ENCODE measurements around the gene DUSP28. TPM values are rescaled to one million over a fixed set of nuclear protein-coding genes. Genes with fewer than 3 reads are reported as not detected.

Gene DUSP28
- total RNA-seq, 1 donor from 2014 or later = 8.9 TPM

DNA sequence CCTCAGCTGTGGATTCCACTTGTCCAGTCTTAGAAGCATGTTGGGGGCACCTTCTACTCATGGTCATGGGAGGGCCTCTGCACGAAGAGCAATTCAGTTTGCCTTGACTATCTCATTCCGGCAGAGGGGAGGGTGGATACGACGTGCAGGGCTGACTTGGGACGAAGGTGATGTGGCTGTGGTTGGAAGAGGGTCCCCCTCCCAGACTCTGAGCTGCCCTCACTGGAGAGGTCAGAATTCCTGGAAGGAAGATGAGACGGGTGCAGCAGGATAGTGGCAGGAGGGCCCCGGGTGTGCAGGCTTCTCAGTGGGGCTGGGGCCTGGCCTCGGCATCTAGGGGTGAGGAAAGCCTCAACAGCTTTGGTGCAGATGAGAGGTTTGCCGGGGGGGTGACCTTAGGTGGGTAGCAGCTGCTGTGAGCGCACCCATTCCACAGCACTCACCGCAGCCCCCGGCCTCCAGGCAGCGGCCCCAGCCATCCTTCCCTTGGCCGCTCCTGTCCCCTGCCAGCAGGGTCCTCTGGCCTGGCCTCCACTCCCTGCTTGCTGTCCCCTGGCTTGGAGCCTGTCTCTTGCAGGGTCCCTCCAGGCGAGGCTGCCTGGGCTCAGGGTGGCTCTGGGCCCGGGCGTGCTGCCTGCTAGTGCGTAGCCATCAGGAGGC, 11.3 kb downstream of the DUSP28 start:
- DNase-seq (ENCODE audit: low spot score) = no peak
- no peak overlapping the region for H3K27ac Mint-ChIP-seq

DNA sequence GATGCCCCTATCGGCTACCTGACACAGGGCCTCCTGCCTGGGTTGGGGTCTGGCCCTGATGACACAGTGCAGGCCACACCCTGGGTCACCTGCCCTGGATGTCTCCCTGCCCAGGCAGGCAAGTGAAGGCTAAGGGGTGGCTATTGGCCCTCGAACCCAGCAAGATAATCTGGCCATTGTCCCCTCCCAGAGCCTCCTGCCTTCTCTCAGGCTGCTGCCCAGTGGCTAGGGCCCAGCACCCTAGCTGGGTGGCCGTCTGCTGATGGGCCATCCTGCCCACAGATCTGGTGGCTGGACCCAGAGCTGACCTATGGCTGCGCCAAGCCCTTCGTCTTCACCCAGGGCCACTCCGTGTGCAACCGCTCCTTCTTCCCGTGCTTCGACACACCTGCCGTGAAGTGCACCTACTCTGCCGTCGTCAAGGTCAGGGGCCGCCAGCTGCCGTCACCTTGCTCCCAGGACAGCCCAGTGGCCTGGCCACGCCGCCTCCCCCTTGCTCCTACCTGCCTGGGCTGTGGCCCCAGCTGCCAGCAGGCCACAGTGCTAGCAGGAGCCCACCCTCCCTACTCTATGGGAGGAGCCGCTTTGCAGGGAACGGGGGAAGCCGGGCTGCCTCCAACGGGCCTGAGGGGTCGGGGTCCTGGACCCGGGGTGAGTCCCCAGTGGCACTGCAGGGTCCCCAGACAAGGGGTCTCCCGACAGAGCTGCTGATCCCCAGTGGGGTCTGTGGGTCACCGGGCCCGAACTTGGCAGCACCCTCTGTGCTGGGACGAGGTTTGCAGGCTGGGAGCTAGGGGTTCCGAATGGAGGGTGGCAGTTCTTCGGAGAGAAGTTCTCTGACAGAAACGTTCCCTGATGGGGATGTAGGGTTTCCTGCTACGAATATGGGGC, 12.2 kb downstream of the DUSP28 start:
- H3K27me3 ChIP-seq = peaks cover 29% of the 10 kb centered on the region
- no peak overlapping the region for H3K4me2 ChIP-seq
- H3K27me3 Mint-ChIP-seq (ENCODE audit: insufficient read depth, low read depth) = peaks cover 6% of the 10 kb centered on the region
- no peak overlapping the region for H3K27ac ChIP-seq
- H3K36me3 Mint-ChIP-seq = no peaks in the 10 kb centered on the region
- TF ChIP-seq, protein P1, sequence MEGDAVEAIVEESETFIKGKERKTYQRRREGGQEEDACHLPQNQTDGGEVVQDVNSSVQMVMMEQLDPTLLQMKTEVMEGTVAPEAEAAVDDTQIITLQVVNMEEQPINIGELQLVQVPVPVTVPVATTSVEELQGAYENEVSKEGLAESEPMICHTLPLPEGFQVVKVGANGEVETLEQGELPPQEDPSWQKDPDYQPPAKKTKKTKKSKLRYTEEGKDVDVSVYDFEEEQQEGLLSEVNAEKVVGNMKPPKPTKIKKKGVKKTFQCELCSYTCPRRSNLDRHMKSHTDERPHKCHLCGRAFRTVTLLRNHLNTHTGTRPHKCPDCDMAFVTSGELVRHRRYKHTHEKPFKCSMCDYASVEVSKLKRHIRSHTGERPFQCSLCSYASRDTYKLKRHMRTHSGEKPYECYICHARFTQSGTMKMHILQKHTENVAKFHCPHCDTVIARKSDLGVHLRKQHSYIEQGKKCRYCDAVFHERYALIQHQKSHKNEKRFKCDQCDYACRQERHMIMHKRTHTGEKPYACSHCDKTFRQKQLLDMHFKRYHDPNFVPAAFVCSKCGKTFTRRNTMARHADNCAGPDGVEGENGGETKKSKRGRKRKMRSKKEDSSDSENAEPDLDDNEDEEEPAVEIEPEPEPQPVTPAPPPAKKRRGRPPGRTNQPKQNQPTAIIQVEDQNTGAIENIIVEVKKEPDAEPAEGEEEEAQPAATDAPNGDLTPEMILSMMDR (IDR thresholded peaks at IDR 0.05) = no peak
- TF ChIP-seq EZH2 (IDR thresholded peaks at IDR 0.05) = no peak
- TF ChIP-seq EZH2phosphoT487 (IDR thresholded peaks at IDR 0.05) = no peak
- no peaks in the 10 kb centered on the region for H3K4me1 ChIP-seq
- H3K36me3 ChIP-seq = no peaks in the 10 kb centered on the region
- no peaks in the 10 kb centered on the region for H3K9me3 Mint-ChIP-seq
- H3K4me3 ChIP-seq = no peak overlapping the region
- DNase-seq (ENCODE audit: low spot score) = no peak
- no peak overlapping the region for H3K4me3 Mint-ChIP-seq
- H3K9ac ChIP-seq = no peak overlapping the region
- no peaks in the 10 kb centered on the region for H3K9me3 ChIP-seq (ENCODE audit: low read depth)
- H3F3A ChIP-seq (ENCODE audit: low read depth) = peaks cover 6% of the 10 kb centered on the region
- no peak overlapping the region for H2AFZ ChIP-seq (replicated peaks)
- no peak overlapping the region for H3K27ac Mint-ChIP-seq
- H4K20me1 ChIP-seq (ENCODE audit: low read depth) = peaks cover 19% of the 10 kb centered on the region
- H3K4me1 Mint-ChIP-seq = peaks cover 3% of the 10 kb centered on the region
- no peaks in the 10 kb centered on the region for H3K79me2 ChIP-seq (ENCODE audit: low read depth)

More for the DNA sequence above, 11.3 kb downstream of the DUSP28 start:
- peak overlapping the region; percentile 6 for H3K4me3 Mint-ChIP-seq
- no peaks in the 10 kb centered on the region for H3K9me3 Mint-ChIP-seq
- H3K36me3 ChIP-seq = no peaks in the 10 kb centered on the region
- H3K27me3 ChIP-seq = peaks cover 38% of the 10 kb centered on the region
- no peak overlapping the region for H3K4me2 ChIP-seq
- H3K36me3 Mint-ChIP-seq = no peaks in the 10 kb centered on the region
- H3K79me2 ChIP-seq (ENCODE audit: low read depth) = no peaks in the 10 kb centered on the region
- no peaks in the 10 kb centered on the region for H3K9me3 ChIP-seq (ENCODE audit: low read depth)
- H3K4me1 ChIP-seq = peaks cover 6% of the 10 kb centered on the region
- H3K4me3 ChIP-seq = no peak overlapping the region
- no peak overlapping the region for H2AFZ ChIP-seq (replicated peaks)
- H3F3A ChIP-seq (ENCODE audit: low read depth) = peaks cover 14% of the 10 kb centered on the region
- TF ChIP-seq, protein P1 (IDR thresholded peaks at IDR 0.05) = no peak
- no peak for TF ChIP-seq EZH2 (IDR thresholded peaks at IDR 0.05)
- TF ChIP-seq EZH2phosphoT487 (IDR thresholded peaks at IDR 0.05) = no peak
- peaks cover 17% of the 10 kb centered on the region for H4K20me1 ChIP-seq (ENCODE audit: low read depth)
- H3K27ac ChIP-seq = no peak overlapping the region
- H3K4me1 Mint-ChIP-seq = peaks cover 6% of the 10 kb centered on the region
- H3K9ac ChIP-seq = no peak overlapping the region
- peaks cover 10% of the 10 kb centered on the region for H3K27me3 Mint-ChIP-seq (ENCODE audit: insufficient read depth, low read depth)

DNA sequence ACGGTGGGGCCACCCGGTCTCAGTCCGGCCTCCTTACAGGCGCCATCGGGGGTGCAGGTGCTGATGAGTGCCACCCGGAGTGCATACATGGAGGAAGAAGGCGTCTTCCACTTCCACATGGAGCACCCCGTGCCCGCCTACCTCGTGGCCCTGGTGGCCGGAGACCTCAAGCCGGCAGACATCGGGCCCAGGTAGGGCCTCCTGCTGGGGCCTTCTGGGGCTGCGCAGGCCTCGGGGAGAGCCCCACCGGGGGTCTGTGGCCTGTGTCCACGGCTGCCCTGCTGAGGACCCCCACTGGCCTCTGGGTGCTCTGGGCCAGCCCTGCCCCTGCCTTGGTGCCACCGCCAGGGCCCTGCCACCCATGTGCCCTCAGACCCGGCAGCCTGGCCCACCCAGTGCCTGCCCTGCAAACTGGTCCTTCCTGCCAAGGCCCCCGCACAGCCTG, 12.9 kb downstream of the DUSP28 start:
- H3K4me3 ChIP-seq = no peak overlapping the region
- H3K36me3 ChIP-seq = no peaks in the 10 kb centered on the region
- peaks cover 25% of the 10 kb centered on the region for H4K20me1 ChIP-seq (ENCODE audit: low read depth)
- H3K4me2 ChIP-seq = no peak overlapping the region
- H3K27ac Mint-ChIP-seq = no peak overlapping the region
- H3F3A ChIP-seq (ENCODE audit: low read depth) = no peaks in the 10 kb centered on the region
- no peaks in the 10 kb centered on the region for H3K4me1 ChIP-seq
- no peak overlapping the region for H3K9ac ChIP-seq
- no peaks in the 10 kb centered on the region for H3K9me3 ChIP-seq (ENCODE audit: low read depth)
- TF ChIP-seq, protein P1 (IDR thresholded peaks at IDR 0.05) = no peak
- no peak for TF ChIP-seq EZH2 (IDR thresholded peaks at IDR 0.05)
- H2AFZ ChIP-seq (replicated peaks) = no peak overlapping the region
- H3K4me1 Mint-ChIP-seq = no peaks in the 10 kb centered on the region
- H3K27me3 Mint-ChIP-seq (ENCODE audit: insufficient read depth, low read depth) = peaks cover 2% of the 10 kb centered on the region
- no peak overlapping the region for H3K27ac ChIP-seq
- H3K4me3 Mint-ChIP-seq = no peak overlapping the region
- H3K27me3 ChIP-seq = peaks cover 22% of the 10 kb centered on the region
- H3K79me2 ChIP-seq (ENCODE audit: low read depth) = no peaks in the 10 kb centered on the region
- H3K9me3 Mint-ChIP-seq = no peaks in the 10 kb centered on the region
- H3K36me3 Mint-ChIP-seq = no peaks in the 10 kb centered on the region
- DNase-seq (ENCODE audit: low spot score) = no peak
